Activated naive CD4-positive, alpha-beta T cell treated with anti-CD3 and anti-CD28 coated beads for 36 hours (primary cell): ENCODE data around the gene WFDC1. TPM values are rescaled to one million over a fixed set of nuclear protein-coding genes. Genes with fewer than 3 reads are reported as not detected.
"Not testable (repeated sequence)": the region's sequence is repeated elsewhere in the genome, so short reads cannot be mapped to it uniquely, and the experiment has no call there.

Experiments used
- CTCF ChIA-PET: fragments of 350-600 bp; sonication (Branson Sonifier 250); formaldehyde crosslinking; loops from one replicate; lab custom pipeline; 2021; ENCODE audit warnings: antibody characterized with exemption; lab: Charles Lee
- DNase-seq: peaks from one replicate; pipeline ENCODE4 v3.0.0-alpha.2; 2020
- H3K27ac Mint-ChIP-seq: one replicate; pipeline ENCODE4 v1.8.0; 2021; ENCODE audit warnings: mild to moderate bottlenecking, mixed read lengths
- H3K27me3 Mint-ChIP-seq: one replicate; pipeline ENCODE4 v1.8.0; 2021; ENCODE audit warnings: low read depth, mixed read lengths
- H3K36me3 Mint-ChIP-seq: one replicate; pipeline ENCODE4 v1.8.0; 2021; ENCODE audit warnings: low read depth, mixed read lengths
- H3K4me1 Mint-ChIP-seq: one replicate; pipeline ENCODE4 v1.8.0; 2021; ENCODE audit warnings: low read depth, mixed read lengths
- H3K4me3 Mint-ChIP-seq: one replicate; pipeline ENCODE4 v1.8.0; 2021; ENCODE audit warnings: mild to moderate bottlenecking, moderate library complexity, mixed read lengths
- H3K9me3 Mint-ChIP-seq: one replicate; pipeline ENCODE4 v1.8.0; 2021; ENCODE audit warnings: mixed read lengths
- intact Hi-C: fragments of 100-400 bp; cut with micrococcal nuclease; formaldehyde crosslinking; loops from one replicate; pipeline ENCODE4 v1.15.1; 2023
- total RNA-seq, 2 experiments: library from RNA; stranded (reverse); gene quantifications; one replicate each; pipeline ENCODE4 v1.2.3, GENCODE V29; 2021

The WFDC1 gene
- total RNA-seq, 2 experiments from 2014 or later, result not detected

DNA sequence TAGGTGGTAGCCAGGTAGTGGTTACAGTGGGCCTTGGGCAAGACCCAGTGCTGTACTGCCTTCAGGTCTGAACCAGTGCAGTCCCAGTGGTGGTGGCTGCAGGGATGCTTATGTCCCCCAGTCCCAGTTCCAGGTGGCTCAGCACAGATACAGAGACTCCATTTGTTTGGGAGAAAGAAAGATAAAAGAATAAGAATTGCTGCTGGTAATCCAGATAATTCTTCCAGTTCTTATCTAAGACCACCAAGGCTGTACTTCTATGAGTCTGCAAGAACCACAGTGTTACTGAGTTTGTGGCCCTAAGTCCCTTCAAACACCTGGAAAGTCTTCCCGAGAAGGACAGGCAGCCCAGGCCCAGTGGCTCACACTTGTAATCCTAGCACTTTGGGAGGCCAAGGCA is 39.8 kb downstream of the WFDC1 start:
- peaks cover 17% of the 10 kb centered on the region for H3K9me3 Mint-ChIP-seq
- no peak overlapping the region for H3K4me3 Mint-ChIP-seq
- no peak for DNase-seq
- H3K27ac Mint-ChIP-seq, result no peak overlapping the region
- intact Hi-C loops, result no loop called here
- no peaks in the 10 kb centered on the region for H3K27me3 Mint-ChIP-seq
- no peaks in the 10 kb centered on the region for H3K4me1 Mint-ChIP-seq
- no peaks in the 10 kb centered on the region for H3K36me3 Mint-ChIP-seq
- CTCF ChIA-PET, result no interaction called here

DNA sequence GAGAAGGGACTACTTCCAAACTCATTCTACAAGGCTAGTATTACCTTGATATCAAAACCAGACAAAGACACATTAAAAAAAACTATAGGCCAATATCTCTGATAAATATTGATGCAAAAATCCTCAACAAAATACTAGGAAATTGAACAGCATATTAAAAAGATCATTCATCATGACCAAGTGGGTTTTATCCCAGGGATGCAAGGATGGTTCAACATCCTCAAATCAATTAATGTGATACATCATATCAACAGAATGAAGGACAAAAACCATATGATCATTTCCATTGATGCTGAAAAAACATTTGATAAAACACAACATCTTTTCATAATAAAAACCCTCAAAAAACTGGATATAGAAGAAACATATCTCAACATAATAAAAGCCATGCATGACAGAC is 42.6 kb downstream of the WFDC1 start:
- peaks cover 17% of the 10 kb centered on the region for H3K9me3 Mint-ChIP-seq
- CTCF ChIA-PET, H3K4me3 Mint-ChIP-seq, H3K4me1 Mint-ChIP-seq, H3K27ac Mint-ChIP-seq, intact Hi-C loops, DNase-seq, H3K36me3 Mint-ChIP-seq, H3K27me3 Mint-ChIP-seq: not testable (repeated sequence)

GRCh38 chr16:84339311-84339710 is 44.6 kb downstream of the WFDC1 start:
- Mint-ChIP-seq H3K27me3 (no peaks in the 10 kb centered on the region), H3K36me3 (no peaks in the 10 kb centered on the region), H3K4me3 (no peak overlapping the region), H3K27ac (no peak overlapping the region), H3K9me3 (peaks cover 17% of the 10 kb centered on the region), H3K4me1 (no peaks in the 10 kb centered on the region)
- intact Hi-C loops, result no loop called here
- CTCF ChIA-PET, result interaction anchor here (0.5 kb wide), 1 partner anchor 59 kb away, joined by 3 read pairs; no protein-coding TSS in a partner anchor
- no peak for DNase-seq

GRCh38 chr16:84339766-84340165 is 45.1 kb downstream of the WFDC1 start:
- Mint-ChIP-seq H3K9me3 (peaks cover 17% of the 10 kb centered on the region), H3K27ac (no peak overlapping the region), H3K4me1 (no peaks in the 10 kb centered on the region), H3K36me3 (no peaks in the 10 kb centered on the region), H3K27me3 (no peaks in the 10 kb centered on the region), H3K4me3 (no peak overlapping the region)
- CTCF ChIA-PET, result no interaction called here
- no peak for DNase-seq
- intact Hi-C loops, result no loop called here

GRCh38 chr16:84340325-84341040 is 45.8 kb downstream of the WFDC1 start:
- H3K36me3 Mint-ChIP-seq, result no peaks in the 10 kb centered on the region
- intact Hi-C loops, result no loop called here
- no peak overlapping the region for H3K27ac Mint-ChIP-seq
- no peak for DNase-seq
- CTCF ChIA-PET, result no interaction called here
- no peaks in the 10 kb centered on the region for H3K4me1 Mint-ChIP-seq
- H3K27me3 Mint-ChIP-seq, result no peaks in the 10 kb centered on the region
- no peak overlapping the region for H3K4me3 Mint-ChIP-seq
- peaks cover 10% of the 10 kb centered on the region for H3K9me3 Mint-ChIP-seq

DNA sequence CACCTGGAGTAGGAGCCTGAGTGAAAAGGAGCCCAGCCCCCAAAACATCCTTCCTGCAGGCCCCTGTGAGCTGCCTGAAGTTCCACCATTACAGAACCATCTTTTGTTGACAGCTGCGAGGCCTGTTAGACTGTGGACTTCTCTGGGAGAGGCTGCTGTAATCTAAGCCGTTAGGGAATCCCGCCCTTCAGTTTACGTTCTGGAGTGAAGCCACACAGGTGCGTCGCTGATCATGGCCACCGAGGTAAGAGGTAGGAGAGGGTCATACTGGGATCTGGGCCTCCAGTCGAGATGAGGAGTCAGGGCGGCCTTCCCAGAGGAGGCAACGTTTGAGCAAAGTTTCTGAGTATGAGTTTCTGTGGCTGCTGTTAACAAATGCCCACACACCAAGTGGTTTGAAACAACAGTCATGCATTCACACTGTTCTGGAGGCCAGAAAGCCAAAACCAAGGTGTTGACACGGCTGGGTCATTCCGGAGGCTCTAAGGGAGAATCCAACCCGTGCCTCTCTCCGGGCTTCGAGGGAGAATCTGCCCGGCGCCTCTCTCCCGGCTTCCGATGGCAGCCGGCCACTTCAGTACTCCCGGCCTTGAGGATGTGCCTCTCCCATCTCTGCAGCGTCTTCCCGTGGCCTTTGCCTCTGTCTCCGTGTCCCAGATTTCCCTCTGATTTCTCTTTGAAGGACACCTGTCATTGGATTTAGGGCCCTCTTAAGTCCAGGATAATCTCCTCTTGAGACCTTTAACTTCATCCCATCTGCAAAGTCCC is 47.0 kb downstream of the WFDC1 start:
- no peak for DNase-seq
- intact Hi-C loops, result no loop called here
- Mint-ChIP-seq H3K27ac (no peak overlapping the region), H3K4me1 (no peaks in the 10 kb centered on the region), H3K9me3 (peaks cover 7% of the 10 kb centered on the region), H3K4me3 (no peak overlapping the region), H3K36me3 (no peaks in the 10 kb centered on the region), H3K27me3 (no peaks in the 10 kb centered on the region)
- CTCF ChIA-PET, result no interaction called here

DNA sequence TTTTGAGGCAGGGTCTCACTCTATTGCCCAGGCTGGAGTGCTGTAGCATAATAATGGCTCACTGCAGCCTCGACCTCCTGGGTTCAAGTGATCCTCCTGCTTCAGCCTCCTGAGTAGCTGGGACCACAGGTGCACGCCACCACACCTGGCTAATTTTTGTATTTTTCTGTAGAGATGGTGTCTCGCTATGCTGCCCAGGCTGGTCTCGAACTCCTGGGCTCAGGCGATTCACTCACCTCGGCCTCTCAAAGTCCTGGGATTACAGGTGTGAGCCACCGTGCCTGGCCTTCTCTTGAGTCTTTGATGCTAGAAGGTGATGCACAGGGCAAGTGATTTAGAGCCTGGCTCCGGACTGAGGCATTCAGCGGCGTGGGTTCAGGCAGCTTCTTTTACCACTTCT is 49.1 kb downstream of the WFDC1 start:
- H3K9me3 Mint-ChIP-seq, H3K27me3 Mint-ChIP-seq, H3K36me3 Mint-ChIP-seq, DNase-seq, H3K4me3 Mint-ChIP-seq, intact Hi-C loops, CTCF ChIA-PET, H3K4me1 Mint-ChIP-seq, H3K27ac Mint-ChIP-seq: not testable (repeated sequence)

- Mint-ChIP-seq H3K27me3 (no peaks in the 10 kb centered on the region), H3K4me1 (no peaks in the 10 kb centered on the region), H3K4me3 (no peak overlapping the region), H3K36me3 (no peaks in the 10 kb centered on the region), H3K9me3 (no peaks in the 10 kb centered on the region), H3K27ac (no peak overlapping the region)
- CTCF ChIA-PET, result no interaction called here
- DNase-seq, result no peak
- intact Hi-C loops, result no loop called here
Observed at GRCh38 chr16:84344781-84345180, 50.1 kb downstream of the WFDC1 start.

- no peak for DNase-seq
- Mint-ChIP-seq H3K27me3 (no peaks in the 10 kb centered on the region), H3K27ac (no peak overlapping the region), H3K4me3 (no peak overlapping the region), H3K36me3 (no peaks in the 10 kb centered on the region), H3K4me1 (no peaks in the 10 kb centered on the region), H3K9me3 (no peaks in the 10 kb centered on the region)
- CTCF ChIA-PET, result no interaction called here
- intact Hi-C loops, result no loop called here
Observed at GRCh38 chr16:84347161-84347560, 52.5 kb downstream of the WFDC1 start.

DNA sequence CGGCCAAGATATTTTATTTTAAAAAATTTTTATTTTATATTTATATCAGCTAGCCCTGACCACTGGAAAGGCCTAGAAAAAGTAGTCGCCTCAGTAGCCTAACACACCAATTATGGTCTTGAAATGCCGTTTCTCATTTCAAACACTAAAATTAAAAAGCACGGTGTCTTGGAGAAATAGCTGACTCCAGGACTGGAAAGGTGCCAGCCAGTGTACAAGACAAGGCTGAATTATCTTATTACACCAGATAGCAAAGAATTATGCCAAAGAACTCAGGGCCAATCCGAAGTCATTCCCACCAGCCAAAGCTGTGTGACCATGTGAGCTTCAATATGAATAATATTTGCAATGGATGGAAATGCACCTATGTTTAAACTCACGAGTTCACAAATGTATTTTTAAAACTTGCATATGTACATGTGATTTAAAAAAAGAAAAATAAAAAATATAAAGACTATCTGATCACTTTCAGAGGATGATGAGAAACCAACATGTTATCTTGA is 53.8 kb downstream of the WFDC1 start:
- no peak for DNase-seq
- CTCF ChIA-PET, result interaction anchor here (0.6 kb wide), 1 partner anchor 68 kb away, joined by 3 read pairs; no protein-coding TSS in a partner anchor
- H3K9me3 Mint-ChIP-seq, result no peaks in the 10 kb centered on the region
- H3K4me1 Mint-ChIP-seq, result no peaks in the 10 kb centered on the region
- no peak overlapping the region for H3K27ac Mint-ChIP-seq
- H3K36me3 Mint-ChIP-seq, result no peaks in the 10 kb centered on the region
- H3K27me3 Mint-ChIP-seq, result no peaks in the 10 kb centered on the region
- no peak overlapping the region for H3K4me3 Mint-ChIP-seq
- intact Hi-C loops, result no loop called here

- H3K27me3 Mint-ChIP-seq, result no peaks in the 10 kb centered on the region
- no peak for DNase-seq
- no peak overlapping the region for H3K27ac Mint-ChIP-seq
- H3K9me3 Mint-ChIP-seq, result no peaks in the 10 kb centered on the region
- no peaks in the 10 kb centered on the region for H3K36me3 Mint-ChIP-seq
- CTCF ChIA-PET, result no interaction called here
- H3K4me1 Mint-ChIP-seq, result no peaks in the 10 kb centered on the region
- intact Hi-C loops, result no loop called here
- no peak overlapping the region for H3K4me3 Mint-ChIP-seq
Observed at GRCh38 chr16:84349862-84350684, 55.4 kb downstream of the WFDC1 start.

DNA sequence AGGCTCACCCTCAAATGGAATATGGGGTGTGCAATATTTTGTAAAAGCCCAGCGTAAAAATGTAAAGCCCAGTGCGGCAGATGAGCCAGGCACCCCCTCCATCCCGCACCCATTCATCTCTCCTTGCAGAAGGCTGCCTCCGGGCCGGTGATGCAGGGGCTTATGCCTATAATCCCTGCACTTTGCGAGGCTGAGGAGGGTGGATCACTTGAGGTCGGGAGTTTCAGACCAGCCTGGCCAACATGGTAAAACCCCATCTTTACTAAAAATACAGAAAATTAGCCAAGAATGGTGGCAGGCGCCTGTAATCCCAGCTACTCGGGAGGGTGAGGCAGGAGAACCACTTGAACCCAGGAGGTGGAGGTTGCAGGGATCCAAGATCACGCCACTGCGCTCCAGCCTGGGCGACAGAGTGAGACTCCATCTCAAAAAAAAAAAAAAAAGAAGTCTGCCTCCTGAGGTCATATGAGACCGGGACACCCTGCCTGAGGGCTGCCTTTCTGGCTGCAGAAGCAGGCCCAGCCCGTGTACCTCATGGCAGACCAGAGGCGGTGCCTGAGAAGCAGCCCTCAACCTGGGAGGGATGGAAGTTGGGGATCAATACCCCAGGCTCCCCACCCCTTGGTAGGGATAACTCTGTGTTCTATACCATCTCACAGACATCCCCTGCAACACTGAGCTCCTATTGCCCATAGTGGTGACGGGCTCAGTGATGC is 56.2 kb downstream of the WFDC1 start:
- Mint-ChIP-seq H3K36me3 (no peaks in the 10 kb centered on the region), H3K9me3 (no peaks in the 10 kb centered on the region), H3K4me1 (no peaks in the 10 kb centered on the region), H3K27ac (no peak overlapping the region), H3K27me3 (no peaks in the 10 kb centered on the region), H3K4me3 (no peak overlapping the region)
- intact Hi-C loops, result no loop called here
- CTCF ChIA-PET, result no interaction called here
- no peak for DNase-seq
